Inferior parietal cortex (tissue), 1 donor: Measurements from ENCODE around the gene COPS2.

Experiments used
- DNase-seq: peaks from one replicate; pipeline ENCODE4 v3.0.0-alpha.2; 2016; ENCODE audit errors: extremely low spot score

Gene COPS2

GRCh38 chr15:49155834-49156627 is 632 bp upstream of the COPS2 start:
- no peak for DNase-seq

GRCh38 chr15:49154799-49155109 is 645 bp downstream of the COPS2 start:
- no peak for DNase-seq

- DNase-seq = no peak
These were observed 1.0 kb downstream of the COPS2 start for GRCh38 chr15:49154359-49154758.

GRCh38 chr15:49152552-49153312 is 2.7 kb downstream of the COPS2 start:
- no peak for DNase-seq

GRCh38 chr15:49151831-49152230 is 3.6 kb downstream of the COPS2 start:
- DNase-seq = no peak

- no peak for DNase-seq
These were observed 6.7 kb downstream of the COPS2 start for GRCh38 chr15:49148727-49149126.

- DNase-seq = no peak
These were observed 7.1 kb downstream of the COPS2 start for GRCh38 chr15:49148298-49148697.

- DNase-seq = peak; percentile 86
These were observed 9.5 kb downstream of the COPS2 start for GRCh38 chr15:49145651-49146609.

- DNase-seq = no peak
These were observed 17.5 kb downstream of the COPS2 start for GRCh38 chr15:49137861-49138260.

- no peak for DNase-seq
These were observed 19.5 kb downstream of the COPS2 start for GRCh38 chr15:49135911-49136310.

GRCh38 chr15:49135342-49135857 is 20.0 kb downstream of the COPS2 start:
- no peak for DNase-seq

- DNase-seq = no peak
These were observed 20.6 kb downstream of the COPS2 start for GRCh38 chr15:49134683-49135341.

- no peak for DNase-seq
These were observed 24.0 kb downstream of the COPS2 start for GRCh38 chr15:49131403-49131802.

GRCh38 chr15:49124371-49124770 is 31.0 kb downstream of the COPS2 start:
- no peak for DNase-seq

GRCh38 chr15:49122541-49123062 is 32.8 kb downstream of the COPS2 start:
- no peak for DNase-seq

- no peak for DNase-seq
These were observed 33.5 kb downstream of the COPS2 start for GRCh38 chr15:49121901-49122300.

- DNase-seq = no peak
These were observed 34.6 kb downstream of the COPS2 start for GRCh38 chr15:49120832-49121231.

- DNase-seq = no peak
These were observed 39.1 kb downstream of the COPS2 start for GRCh38 chr15:49116108-49116857.

- DNase-seq = no peak
These were observed 40.3 kb downstream of the COPS2 start for GRCh38 chr15:49115062-49115461.

- DNase-seq = no peak
These were observed 45.0 kb downstream of the COPS2 start for GRCh38 chr15:49110158-49110944.
